Measurements from ENCODE around the gene GMDS. TPM values are rescaled to one million over a fixed set of nuclear protein-coding genes. Genes with fewer than 3 reads are reported as not detected.

Gene GMDS
- total RNA-seq, 3 donors from 2014 or later (not counting 1 experiment from before 2014, with no cell fraction given) = 23.6 to 31.0 (median 26.4) TPM

DNA sequence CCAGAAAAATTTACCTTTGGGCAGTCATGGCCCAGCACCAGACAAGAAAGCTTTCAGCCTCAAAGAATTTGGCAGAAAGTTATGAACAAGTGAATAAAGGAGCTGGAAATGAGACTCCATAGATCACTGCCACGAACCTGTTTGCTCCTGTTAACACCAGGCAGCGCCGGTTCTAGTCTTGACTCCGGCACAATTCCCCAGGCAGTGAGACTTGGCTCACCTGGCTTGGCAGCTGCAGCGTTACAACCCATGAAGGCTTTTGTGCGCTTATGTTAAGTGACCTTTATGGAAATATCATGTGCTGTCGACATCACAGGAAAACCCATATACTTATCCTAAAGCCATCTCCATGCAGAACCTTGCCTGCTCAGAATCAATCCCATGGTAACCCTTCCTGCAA lies 657.9 kb downstream of the GMDS start:
- intact Hi-C loops (cut with micrococcal nuclease) = no loop called here
- Mint-ChIP-seq H3K4me3 (no peak overlapping the region), H3K36me3 (no peaks in the 10 kb centered on the region), H3K27ac (no peak overlapping the region), H3K27me3 (ENCODE audit: low read depth in 2 of 2) (peaks cover 6 to 17% of the 10 kb centered on the region in 2 donors), H3K4me1 (no peaks in the 10 kb centered on the region), H3K9me3 (no peaks in the 10 kb centered on the region)
- Histone ChIP-seq H3K4me3 (ENCODE audit: low read length) (no peak overlapping the region), H3K27ac (ENCODE audit: low read length) (no peak overlapping the region), H3K36me3 (ENCODE audit: control insufficient read depth, insufficient read depth, low read length) (no peaks in the 10 kb centered on the region), H3K4me1 (ENCODE audit: control insufficient read depth, insufficient read depth, low read length) (no peaks in the 10 kb centered on the region), H3K9me3 (ENCODE audit: control insufficient read depth, insufficient read depth, low read length) (no peaks in the 10 kb centered on the region), H3K27me3 (ENCODE audit: control insufficient read depth, insufficient read depth, low read length) (no peaks in the 10 kb centered on the region)
- ATAC-seq (no peak), DNase-seq (no peak)
- WGBS (ENCODE audit: insufficient coverage) = 93% methylated on average over 7 of the region's 7 CpGs
- TF ChIP-seq, protein P1, sequence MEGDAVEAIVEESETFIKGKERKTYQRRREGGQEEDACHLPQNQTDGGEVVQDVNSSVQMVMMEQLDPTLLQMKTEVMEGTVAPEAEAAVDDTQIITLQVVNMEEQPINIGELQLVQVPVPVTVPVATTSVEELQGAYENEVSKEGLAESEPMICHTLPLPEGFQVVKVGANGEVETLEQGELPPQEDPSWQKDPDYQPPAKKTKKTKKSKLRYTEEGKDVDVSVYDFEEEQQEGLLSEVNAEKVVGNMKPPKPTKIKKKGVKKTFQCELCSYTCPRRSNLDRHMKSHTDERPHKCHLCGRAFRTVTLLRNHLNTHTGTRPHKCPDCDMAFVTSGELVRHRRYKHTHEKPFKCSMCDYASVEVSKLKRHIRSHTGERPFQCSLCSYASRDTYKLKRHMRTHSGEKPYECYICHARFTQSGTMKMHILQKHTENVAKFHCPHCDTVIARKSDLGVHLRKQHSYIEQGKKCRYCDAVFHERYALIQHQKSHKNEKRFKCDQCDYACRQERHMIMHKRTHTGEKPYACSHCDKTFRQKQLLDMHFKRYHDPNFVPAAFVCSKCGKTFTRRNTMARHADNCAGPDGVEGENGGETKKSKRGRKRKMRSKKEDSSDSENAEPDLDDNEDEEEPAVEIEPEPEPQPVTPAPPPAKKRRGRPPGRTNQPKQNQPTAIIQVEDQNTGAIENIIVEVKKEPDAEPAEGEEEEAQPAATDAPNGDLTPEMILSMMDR (IDR thresholded peaks at IDR 0.05) = no peak

DNA sequence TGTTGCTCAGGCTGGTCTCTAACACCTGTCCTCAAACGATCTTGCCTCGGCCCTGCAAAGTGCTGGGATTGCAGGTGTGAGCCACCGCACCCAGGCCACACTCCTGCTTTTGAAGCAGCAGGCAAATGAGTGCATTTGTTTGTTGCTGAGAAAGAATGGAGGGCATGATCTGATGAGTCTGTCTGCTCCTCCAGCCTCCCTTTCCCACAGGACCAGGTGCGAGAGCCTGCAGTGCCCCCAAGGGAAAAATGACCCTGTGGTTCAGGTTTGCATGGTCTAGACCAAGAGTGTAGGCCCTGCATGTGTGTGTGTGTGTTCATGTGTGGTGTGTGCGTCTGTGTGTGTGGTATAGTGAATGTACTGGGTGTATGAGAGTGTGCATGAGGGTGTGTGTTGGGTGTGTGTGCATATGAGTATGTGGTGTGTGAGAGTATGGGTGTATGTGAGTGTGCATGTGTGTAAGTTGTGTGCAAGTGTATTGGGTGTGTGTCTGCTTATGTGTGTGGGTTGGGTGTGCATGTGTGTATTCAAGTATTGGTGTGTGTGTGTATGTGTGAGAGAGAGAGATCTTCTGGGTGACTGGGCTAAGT lies 658.4 kb downstream of the GMDS start:
- Mint-ChIP-seq H3K27me3 (ENCODE audit: low read depth in 2 of 2) (peaks cover 4 to 11% of the 10 kb centered on the region in 2 donors), H3K4me1 (no peaks in the 10 kb centered on the region), H3K9me3 (no peaks in the 10 kb centered on the region)

DNA sequence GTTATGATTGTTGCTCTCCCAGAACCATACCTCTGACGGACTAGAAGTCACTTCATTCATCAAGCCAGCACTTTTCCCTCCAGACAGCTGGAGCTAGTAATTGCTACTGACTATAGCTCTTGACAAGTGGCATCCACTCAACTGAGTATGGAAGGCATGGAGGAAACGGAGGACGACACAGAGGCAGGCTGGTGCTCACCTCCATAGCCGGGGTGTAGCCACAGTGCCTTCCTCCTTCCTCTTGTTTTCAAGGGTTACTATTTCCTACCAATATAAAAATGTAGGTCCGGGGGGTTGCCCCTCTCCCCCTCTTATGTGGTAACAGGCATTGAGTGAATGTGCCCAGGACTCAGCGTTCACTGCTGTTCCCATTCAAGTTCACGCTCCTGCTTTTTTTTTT lies 659.1 kb downstream of the GMDS start:
- 90% methylated on average over 5 of the region's 7 CpGs for WGBS (ENCODE audit: insufficient coverage)
- H3K27ac Mint-ChIP-seq = no peak overlapping the region

More for the DNA sequence above, 658.4 kb downstream of the GMDS start:
- TF ChIP-seq, protein P1 (IDR thresholded peaks at IDR 0.05) = no peak
- DNase-seq (no peak), ATAC-seq (no peak)
- H3K4me3 Mint-ChIP-seq = no peak overlapping the region
- Histone ChIP-seq H3K4me3 (ENCODE audit: low read length) (no peak overlapping the region), H3K27ac (ENCODE audit: low read length) (no peak overlapping the region), H3K36me3 (ENCODE audit: control insufficient read depth, insufficient read depth, low read length) (no peaks in the 10 kb centered on the region), H3K9me3 (ENCODE audit: control insufficient read depth, insufficient read depth, low read length) (no peaks in the 10 kb centered on the region), H3K4me1 (ENCODE audit: control insufficient read depth, insufficient read depth, low read length) (no peaks in the 10 kb centered on the region), H3K27me3 (ENCODE audit: control insufficient read depth, insufficient read depth, low read length) (no peaks in the 10 kb centered on the region)
- no peaks in the 10 kb centered on the region for H3K36me3 Mint-ChIP-seq
- 81% methylated on average over 5 of the region's 5 CpGs for WGBS (ENCODE audit: insufficient coverage)
- intact Hi-C loops (cut with micrococcal nuclease) = no loop called here
- H3K27ac Mint-ChIP-seq = no peak overlapping the region

More for the DNA sequence above, 659.1 kb downstream of the GMDS start:
- Mint-ChIP-seq H3K27me3 (ENCODE audit: low read depth in 2 of 2) (peaks cover 4 to 7% of the 10 kb centered on the region in 2 donors), H3K4me1 (no peaks in the 10 kb centered on the region), H3K36me3 (no peaks in the 10 kb centered on the region), H3K9me3 (no peaks in the 10 kb centered on the region), H3K4me3 (no peak overlapping the region)
- intact Hi-C loops (cut with micrococcal nuclease) = no loop called here
- Histone ChIP-seq H3K27ac (ENCODE audit: low read length) (no peak overlapping the region), H3K4me3 (ENCODE audit: low read length) (no peak overlapping the region), H3K27me3 (ENCODE audit: control insufficient read depth, insufficient read depth, low read length) (no peaks in the 10 kb centered on the region), H3K36me3 (ENCODE audit: control insufficient read depth, insufficient read depth, low read length) (no peaks in the 10 kb centered on the region), H3K4me1 (ENCODE audit: control insufficient read depth, insufficient read depth, low read length) (no peaks in the 10 kb centered on the region), H3K9me3 (ENCODE audit: control insufficient read depth, insufficient read depth, low read length) (no peaks in the 10 kb centered on the region)
- ATAC-seq = no peak
- DNase-seq = no peak
- TF ChIP-seq, protein P1 (IDR thresholded peaks at IDR 0.05) = no peak
